Ammon's horn (tissue), 1 donor: ENCODE measurements around the gene BTD.
A peak's percentile ranks its signal among the peaks of the same experiment; 100 is the strongest.

ENCODE experiments used
- DNase-seq: peaks from one replicate; pipeline ENCODE4 v3.0.0-alpha.2; 2016; ENCODE audit warnings: low spot score

BTD gene

DNA sequence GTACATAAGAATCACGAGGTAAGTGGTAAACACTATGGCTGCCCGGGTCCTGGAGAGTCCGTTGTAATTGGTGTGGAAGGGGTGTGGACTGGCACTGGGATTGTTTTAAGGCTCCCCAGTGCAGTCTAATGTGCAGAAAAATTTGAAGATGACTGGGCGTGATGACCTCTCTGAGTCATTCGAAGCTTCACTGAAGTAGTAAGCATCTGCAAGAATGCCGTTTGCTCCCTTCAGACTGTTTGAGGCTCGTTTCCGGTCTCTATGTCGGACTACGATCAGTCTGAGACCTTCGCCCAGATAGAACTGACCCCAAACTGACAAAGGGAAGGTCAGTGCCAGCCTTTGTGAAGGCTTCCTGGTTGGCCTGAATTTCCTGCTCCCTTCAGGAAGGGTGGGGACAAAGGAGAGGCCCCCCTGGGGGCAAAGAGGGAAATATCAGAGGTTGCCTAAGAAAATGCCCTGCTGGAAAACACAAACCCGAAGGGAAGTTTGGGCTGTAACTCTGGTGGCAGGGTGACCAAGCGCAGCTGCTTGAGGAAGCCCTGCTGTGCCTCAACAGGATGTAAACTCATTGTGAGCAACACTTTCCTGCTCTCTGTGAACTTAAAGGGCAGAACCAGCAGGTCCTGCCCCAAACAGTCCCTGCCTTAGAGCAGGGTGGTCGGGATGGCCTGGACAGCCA, 34.6 kb downstream of the BTD start:
- no peak for DNase-seq

DNA sequence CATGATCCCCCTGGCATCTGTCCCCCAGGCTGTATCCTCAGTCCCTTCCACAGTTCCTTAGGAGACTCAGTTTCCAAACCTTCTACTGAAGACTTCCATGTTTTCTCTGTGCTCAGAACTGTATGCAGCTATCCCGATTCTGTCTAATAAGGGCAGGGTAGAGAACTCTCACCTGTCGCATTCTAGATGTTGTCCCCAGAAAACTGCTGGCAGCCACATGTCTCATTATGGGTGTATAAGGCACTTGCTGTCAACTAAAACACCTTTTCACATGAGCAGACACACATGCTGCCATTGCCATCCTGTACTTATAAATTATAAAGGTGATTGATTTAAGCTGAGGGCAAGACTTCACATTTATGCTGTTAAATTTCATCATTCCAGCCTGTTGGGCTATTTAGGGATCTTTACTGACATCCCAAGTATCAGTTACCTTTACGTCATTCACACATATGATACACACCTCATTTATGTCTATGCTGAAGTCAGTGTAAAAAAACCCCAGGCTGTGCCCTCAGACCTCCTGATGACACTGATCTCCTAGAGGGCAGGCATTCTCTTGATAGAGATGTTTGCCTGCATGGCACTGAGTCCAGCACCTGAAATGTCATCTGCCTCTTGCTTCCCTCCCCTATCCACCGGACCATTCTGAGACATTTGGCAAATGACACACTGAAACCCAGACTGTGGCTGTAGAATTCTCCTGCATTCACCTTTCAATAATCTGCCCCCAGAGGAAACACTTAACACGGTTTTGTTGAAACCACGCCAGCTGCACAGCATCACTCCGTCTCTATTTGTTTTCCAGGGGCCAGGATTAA, 35.8 kb downstream of the BTD start:
- no peak for DNase-seq

DNA sequence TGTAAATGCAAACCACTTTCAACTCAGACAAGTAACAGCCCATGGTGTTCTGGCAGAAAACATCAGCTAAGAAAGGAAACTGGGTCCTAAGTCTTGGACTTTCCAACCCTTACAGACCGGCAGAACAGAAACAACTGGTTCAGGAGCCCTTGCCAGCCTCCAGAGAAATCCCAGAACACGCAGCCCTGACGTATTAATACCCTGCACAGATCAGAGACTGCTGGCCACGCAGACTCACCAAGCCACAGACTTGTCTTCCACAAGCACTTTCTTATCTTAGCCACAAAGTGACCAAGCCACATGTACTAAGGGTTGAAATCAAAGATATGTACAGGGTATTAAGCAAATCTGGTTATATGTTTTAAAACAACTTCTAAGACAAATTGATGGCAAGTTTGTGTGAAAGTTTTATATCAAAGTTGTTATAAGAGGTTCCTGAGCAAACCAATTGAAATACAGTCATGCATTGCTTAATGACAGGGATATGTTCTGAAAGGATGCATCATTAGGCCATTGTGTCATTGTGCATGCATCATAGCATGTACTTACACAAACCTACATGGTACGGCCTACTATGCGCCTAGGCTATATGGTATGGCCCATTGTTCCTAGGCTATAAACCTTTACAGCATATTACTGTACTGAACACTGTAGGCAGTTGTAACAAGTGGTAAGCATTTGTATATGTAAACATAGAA, 36.8 kb downstream of the BTD start:
- no peak for DNase-seq

DNA sequence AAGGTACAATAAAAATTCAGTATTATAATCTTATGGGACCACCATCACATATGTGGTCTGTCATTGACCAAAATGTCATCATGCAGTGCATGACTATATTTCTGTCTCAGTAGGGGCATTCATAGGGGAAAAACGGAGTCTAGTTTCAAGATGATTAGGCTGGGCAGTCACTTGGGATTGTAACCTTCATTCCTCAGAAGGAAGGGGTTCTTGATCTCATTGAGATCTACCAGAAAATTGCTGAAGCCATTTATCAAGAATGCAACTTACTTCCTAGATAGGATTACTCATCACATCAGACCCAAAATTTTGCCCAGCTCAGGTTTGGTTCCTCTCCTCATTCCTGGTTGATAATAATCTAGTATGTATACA, 37.3 kb downstream of the BTD start:
- DNase-seq, result no peak

DNA sequence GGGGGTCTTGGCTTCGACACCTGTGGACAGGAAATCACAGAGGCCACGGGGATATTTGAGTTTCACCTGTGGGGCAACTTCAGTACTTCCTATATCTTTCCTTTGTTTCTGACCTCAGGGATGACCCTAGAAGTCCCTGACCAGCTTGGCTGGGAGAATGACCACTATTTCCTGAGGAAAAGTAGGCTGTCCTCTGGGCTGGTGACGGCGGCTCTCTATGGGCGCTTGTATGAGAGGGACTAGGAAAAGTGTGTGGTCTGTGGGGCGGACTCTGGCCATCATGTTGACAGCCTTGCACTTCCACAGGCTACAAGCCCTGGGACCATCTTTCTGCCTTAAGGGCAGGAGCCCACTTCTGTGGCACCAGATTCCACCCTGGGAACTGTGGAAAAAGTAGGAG, 43.7 kb downstream of the BTD start:
- no peak for DNase-seq

DNA sequence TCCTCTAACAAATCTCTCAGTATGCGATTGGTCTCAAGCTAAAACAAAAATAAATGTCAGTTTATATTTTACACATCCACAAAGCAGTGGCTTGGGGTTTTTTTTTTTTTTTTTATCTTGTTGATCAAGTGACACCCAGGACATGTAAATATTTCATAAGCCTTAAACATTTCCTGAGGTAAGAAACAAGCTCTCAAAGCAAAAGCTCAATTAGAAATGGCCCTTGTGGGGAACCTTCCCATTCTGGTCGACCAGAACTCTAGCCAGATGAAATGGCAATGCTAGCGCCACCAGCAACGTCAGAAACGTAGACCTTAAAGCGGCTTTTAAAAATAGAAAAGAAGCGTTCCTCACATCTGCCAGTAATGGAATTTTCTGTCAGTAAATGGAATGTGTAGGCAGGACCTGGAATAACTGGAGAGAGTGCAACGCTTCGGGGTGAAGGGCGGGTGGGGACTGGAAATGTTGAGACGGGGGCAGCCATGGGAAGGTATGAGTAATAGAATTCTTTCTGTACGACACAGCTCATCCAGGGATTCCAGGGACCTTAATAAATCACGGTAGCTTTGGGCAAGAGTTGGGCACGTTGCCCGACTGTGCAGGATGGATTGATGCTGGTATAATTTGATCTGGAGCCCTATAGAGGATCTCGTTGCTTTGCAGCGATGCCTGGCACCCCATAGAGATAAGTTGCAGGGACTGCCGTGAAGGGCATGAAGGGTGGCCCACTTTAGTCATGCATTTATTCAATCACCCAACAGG, 44.4 kb downstream of the BTD start:
- no peak for DNase-seq

DNA sequence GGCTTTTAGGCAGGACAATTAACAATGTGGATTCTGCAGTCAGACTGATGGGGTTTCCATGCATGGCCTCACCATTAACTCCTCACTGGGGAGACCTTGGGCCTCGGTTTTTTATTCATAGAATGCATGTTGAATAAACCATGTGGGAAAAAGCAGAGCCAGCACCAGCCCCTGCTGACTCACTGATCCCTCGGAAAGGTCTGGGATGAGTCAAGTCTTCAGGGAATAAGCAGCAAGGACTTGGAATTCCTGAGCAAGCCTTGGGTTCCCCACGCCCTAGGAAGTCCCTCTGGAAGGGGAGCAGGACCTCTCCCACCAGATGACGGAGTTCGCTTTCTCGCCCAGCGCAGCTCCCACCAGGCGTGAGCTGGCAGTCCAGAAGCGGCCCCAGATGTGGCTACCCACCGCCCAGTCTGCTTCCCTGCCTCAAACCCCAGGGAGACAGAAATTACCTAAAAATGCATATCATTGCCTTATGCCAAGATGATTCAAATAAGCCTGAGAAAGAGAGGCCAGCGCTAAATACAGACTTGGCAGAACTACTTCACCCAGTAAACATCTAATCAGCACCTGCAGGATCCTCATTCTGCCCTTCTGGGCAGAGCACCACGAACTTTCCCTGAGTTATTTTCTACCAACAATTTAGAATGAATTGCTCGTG, 45.4 kb downstream of the BTD start:
- DNase-seq, result no peak

DNA sequence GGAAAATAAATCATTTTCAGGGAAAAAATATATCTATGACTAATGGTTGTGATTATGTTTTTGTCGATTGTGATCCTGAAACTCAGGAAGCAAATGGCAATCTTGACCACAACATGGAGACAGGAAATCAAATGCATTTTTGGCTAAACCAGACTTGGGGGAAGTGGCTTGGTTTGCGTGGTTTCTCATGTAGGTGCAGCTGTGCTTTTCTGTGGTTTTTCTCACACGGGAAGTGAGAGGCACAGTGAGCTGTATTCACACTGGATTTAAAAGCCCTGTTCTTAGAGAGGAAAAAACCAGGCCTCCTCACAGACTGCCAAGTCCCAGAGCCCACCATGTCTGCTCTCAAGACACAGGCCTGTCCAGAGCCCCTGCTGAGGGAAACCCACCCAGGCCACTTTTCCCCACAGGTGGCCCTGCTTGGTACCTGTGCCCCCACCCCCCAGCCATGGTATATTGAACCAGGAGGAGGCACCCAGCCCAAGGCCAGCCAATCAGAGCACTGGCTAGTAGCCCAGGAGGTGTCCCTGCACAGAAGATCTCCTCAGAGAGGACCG, 46.1 kb downstream of the BTD start:
- no peak for DNase-seq

DNA sequence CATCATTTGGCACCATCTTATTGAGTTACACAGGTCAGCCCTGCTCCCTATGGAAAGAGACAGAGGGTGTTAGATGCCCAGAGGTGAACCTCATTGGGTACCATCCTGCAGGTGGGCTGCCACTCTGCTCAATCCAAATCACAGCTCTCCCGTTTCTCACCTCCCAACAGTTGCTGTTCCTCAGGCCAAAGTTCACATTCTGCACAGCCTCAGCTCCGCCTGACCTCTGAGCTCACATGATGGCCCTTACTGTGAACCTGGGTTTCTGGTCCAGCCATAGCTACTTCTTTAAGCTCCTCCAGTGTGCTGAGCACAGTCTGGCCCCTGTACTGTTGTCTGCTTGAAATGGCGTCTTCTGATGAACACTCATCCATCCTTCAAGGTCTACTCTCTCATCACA, 47.8 kb downstream of the BTD start:
- DNase-seq, result no peak

DNA sequence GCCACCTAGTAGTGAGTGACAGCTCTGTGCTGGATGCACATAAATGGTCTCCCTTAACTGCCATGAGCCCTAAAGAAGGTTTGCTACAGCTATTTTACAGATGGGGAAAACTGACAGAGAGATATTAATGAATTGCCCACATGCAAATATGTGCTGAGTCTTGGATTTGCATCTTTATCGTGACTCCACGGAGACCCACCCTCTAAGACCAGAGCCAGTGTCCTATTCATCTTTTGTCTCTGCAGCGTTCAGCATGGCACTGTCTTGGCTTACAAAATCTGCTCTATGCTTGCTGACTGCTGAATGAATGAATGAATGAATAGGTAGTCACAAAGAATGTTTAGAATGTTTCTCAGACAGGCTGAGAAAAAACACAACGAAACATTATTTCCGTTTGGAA, 48.3 kb downstream of the BTD start:
- DNase-seq, result no peak

DNA sequence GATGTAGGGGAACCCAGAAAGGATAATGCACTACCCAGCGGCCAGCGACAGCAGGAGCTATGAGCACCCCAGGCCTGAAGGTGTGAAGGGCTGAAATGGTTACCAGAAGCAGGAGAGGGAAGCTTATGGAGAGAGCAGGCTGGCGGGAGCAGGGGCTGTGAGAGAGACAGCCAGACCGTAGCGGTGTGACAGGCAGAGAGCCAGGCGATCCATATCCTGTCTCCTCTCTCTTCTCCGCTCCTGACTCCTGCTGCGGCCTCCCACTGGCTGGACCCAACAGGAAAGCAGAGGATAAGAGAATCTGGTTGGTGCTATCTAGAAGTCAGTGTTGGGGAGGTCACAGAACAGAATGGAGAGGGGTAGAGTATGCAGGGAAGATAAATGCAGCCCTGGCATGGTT, 49.9 kb downstream of the BTD start:
- DNase-seq, result no peak

DNA sequence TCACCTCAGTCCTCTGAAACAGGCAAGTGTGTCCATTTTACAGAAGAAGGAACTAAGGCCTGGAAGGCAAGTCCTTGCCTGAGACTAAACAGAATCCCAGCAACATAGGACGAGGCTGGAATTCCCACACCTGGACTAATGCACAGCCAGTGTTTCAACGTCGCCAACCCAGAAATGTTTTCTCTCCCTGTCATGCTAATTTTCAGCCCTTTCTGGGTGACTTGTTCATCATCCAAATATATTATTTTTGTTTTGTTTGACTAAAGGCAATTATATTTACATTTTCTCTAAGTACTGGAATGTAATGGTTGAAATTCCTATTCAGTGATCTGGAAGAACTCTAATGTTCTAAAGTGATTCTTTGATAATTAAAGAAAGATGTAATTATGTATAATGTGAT, 51.8 kb downstream of the BTD start:
- DNase-seq, result no peak

DNA sequence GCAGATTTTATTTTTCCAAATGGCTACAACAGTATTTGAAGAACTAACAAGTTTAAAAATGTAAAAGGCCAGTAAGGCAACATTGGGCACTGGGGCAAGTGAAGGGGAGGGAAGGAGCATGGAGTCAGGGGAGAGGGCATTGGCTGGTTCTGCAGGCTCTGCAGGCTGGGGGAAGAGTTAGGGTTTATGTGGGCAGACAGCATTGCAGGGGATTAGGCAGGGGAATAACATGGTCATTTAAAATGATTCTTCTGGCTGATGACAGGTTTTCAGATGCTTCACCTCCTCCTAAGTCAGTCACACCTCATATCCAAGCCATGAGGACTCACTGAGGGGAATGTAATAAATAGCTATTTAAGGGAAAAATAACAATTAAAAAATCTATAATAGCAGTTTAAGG, 52.6 kb downstream of the BTD start:
- no peak for DNase-seq

DNA sequence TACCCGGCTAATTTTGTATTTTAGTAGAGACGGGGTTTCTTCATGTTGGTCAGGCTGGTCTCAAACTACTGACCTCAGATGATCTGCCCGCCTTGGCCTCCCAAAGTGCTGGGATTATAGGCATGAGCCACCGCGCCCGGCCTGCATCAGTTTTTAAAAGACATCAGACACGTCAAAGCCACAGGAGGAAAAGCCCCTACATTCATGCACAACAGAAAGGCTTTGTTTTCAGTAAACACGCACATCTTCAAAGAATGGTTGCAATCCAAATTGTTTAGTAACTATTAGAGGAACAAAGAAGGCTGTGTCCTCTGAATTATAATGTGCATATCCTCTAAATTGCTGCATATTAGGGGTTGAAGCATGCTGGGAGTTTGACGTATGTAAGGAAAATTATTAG, 53.3 kb downstream of the BTD start:
- DNase-seq, result peak; percentile 84

DNA sequence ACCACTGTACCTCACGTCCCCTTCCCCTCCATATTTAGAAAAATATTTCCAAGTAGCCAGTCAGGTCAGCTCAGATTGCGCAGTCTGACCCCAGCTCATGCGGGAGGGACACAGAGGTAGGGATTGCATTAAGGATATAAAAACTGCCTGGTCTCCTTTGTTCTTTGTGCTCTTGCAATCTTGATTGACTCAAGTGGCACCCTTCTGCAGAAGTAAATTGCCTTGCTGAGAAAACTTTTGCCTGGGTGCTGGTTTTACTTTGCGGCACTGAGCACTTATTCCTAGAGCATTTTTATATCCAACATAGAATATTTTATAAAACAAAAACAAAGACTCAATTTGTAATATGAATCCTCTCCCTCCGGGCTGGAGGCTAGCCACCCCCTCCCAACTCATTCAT, 54.8 kb downstream of the BTD start:
- no peak for DNase-seq

DNA sequence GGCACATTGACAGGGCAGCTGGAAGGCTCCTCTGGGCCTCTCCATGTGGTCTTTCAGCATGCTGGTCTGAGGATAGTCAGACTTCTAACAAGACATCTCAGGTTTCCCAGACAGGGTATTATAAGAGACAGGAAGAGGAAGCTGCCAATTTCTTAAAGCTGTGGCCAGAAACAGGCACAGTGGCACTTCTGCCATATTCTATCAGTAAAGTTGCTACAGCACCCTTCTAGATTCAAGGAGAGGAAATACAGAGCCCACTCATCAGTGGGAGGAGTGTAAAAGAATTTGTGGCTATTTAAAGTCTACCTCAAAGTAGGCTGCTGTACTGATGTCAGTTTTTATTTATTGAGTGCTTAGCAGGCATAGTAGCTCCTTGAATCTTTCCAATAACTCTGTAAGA, 55.5 kb downstream of the BTD start:
- no peak for DNase-seq

DNA sequence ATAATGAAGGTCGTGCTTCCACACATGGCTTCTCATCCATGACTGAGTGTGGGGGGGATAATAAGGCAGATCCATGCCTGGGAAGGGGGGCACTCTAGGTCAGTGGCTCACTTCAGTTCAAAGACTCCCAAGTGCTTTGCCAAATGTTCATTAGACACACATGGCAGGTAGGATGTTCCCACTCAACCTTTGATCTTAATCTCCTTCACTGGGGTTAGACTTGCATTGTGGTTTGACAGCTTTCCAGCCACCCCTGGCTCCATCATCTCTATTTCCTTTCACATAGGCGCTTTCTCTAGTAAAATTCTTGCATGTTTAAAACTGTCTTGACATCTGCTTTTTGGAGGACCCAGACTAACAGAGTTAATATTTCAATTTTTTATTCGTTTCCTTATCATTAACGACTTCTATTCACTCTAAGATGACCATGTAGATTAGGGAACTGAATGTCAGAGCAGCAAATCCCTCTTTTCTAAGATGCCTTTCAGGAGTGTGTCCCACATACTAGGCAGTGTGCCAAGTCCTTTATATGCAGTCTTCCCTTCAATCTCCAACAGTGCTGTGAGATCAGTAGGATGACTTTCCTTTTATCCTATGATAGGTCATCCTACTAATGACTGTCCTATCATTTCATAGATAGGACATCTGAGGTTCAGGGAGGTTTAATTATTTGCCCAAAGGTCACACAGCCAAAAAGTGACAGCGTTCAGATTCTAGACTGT, 57.9 kb downstream of the BTD start:
- DNase-seq, result no peak

DNA sequence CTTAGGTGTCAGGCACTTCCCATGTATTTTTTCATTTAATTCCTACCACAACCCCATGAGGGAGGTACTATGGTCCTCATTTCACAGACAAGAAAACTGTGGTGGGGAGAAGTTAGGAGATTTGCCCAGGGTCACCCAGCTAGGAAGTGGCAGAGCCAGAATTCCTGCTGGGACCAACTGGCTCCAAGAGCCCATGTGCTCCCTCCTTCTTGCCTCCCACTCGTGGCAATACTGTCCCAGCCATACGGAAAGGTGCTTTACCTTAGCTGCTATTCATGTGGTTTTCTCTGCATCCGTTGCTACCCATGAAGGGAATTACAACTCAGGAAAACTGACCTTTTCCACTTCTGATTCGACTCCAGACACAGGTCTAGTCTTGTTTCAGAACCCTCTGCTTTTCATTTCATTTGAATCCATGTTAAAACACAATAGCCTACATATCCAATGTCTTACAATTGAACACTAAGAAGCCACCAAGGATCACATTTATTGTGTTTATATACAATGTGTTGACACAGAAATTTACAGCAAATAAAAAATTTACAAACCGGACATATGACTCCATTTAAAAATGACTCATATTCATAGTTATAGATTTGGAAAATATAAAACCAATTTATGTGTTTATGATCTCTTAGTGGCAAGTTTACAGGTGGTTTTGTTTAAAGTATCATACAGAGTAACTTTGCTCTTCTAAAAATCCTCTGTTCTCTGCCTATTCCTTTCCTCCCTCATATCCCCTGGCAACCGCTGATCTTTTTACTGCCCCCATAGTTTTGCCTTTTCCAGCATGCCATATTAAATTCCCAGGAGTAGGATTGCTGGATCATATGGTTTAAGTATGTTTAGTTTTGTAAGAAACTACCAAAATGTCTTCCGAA, 58.8 kb downstream of the BTD start:
- no peak for DNase-seq

DNA sequence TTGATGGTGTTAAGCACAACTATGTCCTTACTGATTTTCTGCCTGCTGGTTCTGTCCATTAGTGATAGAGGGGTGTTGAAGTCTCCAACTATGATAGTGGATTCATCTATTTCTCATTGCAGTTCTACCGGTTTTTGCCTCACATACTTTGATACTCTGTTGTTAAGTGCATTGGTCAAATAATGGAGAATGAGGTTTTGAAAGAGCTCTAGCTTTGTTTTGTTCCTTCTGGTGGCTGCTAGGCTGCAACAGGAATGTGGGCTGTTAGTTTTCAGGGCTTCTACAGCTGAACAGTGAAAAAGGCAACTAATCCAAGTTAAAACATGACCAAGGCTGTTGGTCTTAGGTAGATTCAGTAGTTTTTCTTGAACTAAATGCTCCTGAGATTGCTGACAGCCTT, 62.6 kb downstream of the BTD start:
- DNase-seq, result no peak
